ENCODE results near the gene POGZ. TPM values are rescaled to one million over a fixed set of nuclear protein-coding genes. Genes with fewer than 3 reads are reported as not detected.

Gene POGZ
- total and polyA plus RNA-seq, 2 of the 13 experiments (the other 11 are each of a cell fraction or from before 2014, with no cell fraction given), result 15.3 to 45.6 TPM

DNA sequence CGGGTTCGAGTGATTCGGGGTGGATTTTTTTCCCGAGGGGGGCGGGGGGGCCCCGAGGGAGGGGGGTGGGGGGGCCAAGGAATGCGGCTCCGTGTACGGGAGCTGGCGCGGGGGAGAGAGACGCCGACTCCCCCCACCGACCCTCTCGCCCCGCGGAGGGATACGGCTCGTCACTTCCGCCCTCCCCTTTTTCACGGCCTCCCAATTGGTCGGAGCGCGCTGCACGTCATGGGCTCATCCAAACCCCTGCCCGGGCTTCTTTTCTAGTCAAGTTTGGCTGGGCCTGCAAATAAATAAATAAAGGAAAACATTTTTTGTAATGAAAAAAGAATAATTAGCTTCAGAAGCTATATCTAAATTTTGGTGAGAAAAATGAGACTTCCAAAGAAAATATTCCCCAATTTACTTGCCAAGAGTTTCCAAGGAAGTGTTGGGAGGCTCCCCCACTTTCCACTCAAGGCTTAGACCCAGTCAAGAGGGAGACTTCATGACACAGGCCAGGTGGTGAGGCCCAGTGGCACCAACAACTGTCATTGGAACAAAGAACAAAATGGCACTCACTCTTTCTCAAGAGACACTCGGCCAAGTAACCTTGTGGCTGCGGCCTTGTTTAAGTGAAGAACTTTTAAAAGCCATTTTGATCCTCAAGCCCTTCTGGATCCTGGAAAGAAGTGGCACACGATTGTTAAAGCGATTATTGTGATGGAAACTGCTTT is at the start of gene POGZ (continued):
- TF ChIP-seq, protein P1, sequence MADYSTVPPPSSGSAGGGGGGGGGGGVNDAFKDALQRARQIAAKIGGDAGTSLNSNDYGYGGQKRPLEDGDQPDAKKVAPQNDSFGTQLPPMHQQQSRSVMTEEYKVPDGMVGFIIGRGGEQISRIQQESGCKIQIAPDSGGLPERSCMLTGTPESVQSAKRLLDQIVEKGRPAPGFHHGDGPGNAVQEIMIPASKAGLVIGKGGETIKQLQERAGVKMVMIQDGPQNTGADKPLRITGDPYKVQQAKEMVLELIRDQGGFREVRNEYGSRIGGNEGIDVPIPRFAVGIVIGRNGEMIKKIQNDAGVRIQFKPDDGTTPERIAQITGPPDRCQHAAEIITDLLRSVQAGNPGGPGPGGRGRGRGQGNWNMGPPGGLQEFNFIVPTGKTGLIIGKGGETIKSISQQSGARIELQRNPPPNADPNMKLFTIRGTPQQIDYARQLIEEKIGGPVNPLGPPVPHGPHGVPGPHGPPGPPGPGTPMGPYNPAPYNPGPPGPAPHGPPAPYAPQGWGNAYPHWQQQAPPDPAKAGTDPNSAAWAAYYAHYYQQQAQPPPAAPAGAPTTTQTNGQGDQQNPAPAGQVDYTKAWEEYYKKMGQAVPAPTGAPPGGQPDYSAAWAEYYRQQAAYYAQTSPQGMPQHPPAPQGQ (CRISPR knock-in tag; IDR thresholded peaks at IDR 0.05; ENCODE audit: borderline replicate concordance), result no peak
- TF ChIP-seq MXI1 (IDR thresholded peaks at IDR 0.05; ENCODE audit: borderline replicate concordance, low read depth, low read length), result no peak; the same call in 2 of the 3 replicates
- TF ChIP-seq, protein P2, sequence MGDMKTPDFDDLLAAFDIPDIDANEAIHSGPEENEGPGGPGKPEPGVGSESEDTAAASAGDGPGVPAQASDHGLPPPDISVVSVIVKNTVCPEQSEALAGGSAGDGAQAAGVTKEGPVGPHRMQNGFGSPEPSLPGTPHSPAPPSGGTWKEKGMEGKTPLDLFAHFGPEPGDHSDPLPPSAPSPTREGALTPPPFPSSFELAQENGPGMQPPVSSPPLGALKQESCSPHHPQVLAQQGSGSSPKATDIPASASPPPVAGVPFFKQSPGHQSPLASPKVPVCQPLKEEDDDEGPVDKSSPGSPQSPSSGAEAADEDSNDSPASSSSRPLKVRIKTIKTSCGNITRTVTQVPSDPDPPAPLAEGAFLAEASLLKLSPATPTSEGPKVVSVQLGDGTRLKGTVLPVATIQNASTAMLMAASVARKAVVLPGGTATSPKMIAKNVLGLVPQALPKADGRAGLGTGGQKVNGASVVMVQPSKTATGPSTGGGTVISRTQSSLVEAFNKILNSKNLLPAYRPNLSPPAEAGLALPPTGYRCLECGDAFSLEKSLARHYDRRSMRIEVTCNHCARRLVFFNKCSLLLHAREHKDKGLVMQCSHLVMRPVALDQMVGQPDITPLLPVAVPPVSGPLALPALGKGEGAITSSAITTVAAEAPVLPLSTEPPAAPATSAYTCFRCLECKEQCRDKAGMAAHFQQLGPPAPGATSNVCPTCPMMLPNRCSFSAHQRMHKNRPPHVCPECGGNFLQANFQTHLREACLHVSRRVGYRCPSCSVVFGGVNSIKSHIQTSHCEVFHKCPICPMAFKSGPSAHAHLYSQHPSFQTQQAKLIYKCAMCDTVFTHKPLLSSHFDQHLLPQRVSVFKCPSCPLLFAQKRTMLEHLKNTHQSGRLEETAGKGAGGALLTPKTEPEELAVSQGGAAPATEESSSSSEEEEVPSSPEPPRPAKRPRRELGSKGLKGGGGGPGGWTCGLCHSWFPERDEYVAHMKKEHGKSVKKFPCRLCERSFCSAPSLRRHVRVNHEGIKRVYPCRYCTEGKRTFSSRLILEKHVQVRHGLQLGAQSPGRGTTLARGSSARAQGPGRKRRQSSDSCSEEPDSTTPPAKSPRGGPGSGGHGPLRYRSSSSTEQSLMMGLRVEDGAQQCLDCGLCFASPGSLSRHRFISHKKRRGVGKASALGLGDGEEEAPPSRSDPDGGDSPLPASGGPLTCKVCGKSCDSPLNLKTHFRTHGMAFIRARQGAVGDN (CRISPR knock-in tag; IDR thresholded peaks at IDR 0.05), result peak; percentile 59
- no peak for TF ChIP-seq RARG (CRISPR knock-in tag; IDR thresholded peaks at IDR 0.05; ENCODE audit: low read depth)
- no peak for TF ChIP-seq KLF13 (CRISPR knock-in tag; IDR thresholded peaks at IDR 0.05)
- TF ChIP-seq ZNF577 (CRISPR knock-in tag; IDR thresholded peaks at IDR 0.05; ENCODE audit: borderline replicate concordance, low read depth), result no peak
- TF ChIP-seq, protein P3, sequence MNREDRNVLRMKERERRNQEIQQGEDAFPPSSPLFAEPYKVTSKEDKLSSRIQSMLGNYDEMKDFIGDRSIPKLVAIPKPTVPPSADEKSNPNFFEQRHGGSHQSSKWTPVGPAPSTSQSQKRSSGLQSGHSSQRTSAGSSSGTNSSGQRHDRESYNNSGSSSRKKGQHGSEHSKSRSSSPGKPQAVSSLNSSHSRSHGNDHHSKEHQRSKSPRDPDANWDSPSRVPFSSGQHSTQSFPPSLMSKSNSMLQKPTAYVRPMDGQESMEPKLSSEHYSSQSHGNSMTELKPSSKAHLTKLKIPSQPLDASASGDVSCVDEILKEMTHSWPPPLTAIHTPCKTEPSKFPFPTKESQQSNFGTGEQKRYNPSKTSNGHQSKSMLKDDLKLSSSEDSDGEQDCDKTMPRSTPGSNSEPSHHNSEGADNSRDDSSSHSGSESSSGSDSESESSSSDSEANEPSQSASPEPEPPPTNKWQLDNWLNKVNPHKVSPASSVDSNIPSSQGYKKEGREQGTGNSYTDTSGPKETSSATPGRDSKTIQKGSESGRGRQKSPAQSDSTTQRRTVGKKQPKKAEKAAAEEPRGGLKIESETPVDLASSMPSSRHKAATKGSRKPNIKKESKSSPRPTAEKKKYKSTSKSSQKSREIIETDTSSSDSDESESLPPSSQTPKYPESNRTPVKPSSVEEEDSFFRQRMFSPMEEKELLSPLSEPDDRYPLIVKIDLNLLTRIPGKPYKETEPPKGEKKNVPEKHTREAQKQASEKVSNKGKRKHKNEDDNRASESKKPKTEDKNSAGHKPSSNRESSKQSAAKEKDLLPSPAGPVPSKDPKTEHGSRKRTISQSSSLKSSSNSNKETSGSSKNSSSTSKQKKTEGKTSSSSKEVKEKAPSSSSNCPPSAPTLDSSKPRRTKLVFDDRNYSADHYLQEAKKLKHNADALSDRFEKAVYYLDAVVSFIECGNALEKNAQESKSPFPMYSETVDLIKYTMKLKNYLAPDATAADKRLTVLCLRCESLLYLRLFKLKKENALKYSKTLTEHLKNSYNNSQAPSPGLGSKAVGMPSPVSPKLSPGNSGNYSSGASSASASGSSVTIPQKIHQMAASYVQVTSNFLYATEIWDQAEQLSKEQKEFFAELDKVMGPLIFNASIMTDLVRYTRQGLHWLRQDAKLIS (CRISPR knock-in tag; IDR thresholded peaks at IDR 0.05), result no peak
- no peak for TF ChIP-seq ZNF775 (CRISPR knock-in tag; IDR thresholded peaks at IDR 0.05; ENCODE audit: borderline replicate concordance)
- no peak for TF ChIP-seq IRX3 (CRISPR knock-in tag; IDR thresholded peaks at IDR 0.05; ENCODE audit: borderline replicate concordance, low read depth)
- TF ChIP-seq JUN (CRISPR knock-in tag; IDR thresholded peaks at IDR 0.05), result 0 out of 2 replicates have a peak, but pooled peaks have one; percentile 46
- TF ChIP-seq ZNF124 (CRISPR knock-in tag; IDR thresholded peaks at IDR 0.05), result no peak
- no peak for TF ChIP-seq TCF7L2 (IDR thresholded peaks at IDR 0.05; ENCODE audit: low read depth, low read length)
- TF ChIP-seq AGO1 (IDR thresholded peaks at IDR 0.05; ENCODE audit: low read depth, low read length, poor library complexity, severe bottlenecking), result no peak
- no peak for TF ChIP-seq CBX2 (IDR thresholded peaks at IDR 0.05; ENCODE audit: low read depth, low read length)
- no peak for TF ChIP-seq CBX2 (CRISPR knock-in tag; IDR thresholded peaks at IDR 0.05; ENCODE audit: low read depth)
- no peak for TF ChIP-seq AKAP8 (CRISPR knock-in tag; IDR thresholded peaks at IDR 0.05)
- TF ChIP-seq ZNF543 (CRISPR knock-in tag; IDR thresholded peaks at IDR 0.05), result no peak
- no peak for TF ChIP-seq CHCHD3 (CRISPR knock-in tag; IDR thresholded peaks at IDR 0.05)
- TF ChIP-seq ATF7-NPFF (CRISPR knock-in tag; IDR thresholded peaks at IDR 0.05; ENCODE audit: low read depth), result no peak

Data from HepG2 (cell line).